ENCODE measurements around the gene KCNJ13. TPM values are rescaled to one million over a fixed set of nuclear protein-coding genes. Genes with fewer than 3 reads are reported as not detected.
"Not testable (repeated sequence)": the region's sequence is repeated elsewhere in the genome, so short reads cannot be mapped to it uniquely, and the experiment has no call there.

Gene KCNJ13
- total and polyA plus RNA-seq, 4 donors: 0.08 to 0.79 TPM; not detected in 2

DNA sequence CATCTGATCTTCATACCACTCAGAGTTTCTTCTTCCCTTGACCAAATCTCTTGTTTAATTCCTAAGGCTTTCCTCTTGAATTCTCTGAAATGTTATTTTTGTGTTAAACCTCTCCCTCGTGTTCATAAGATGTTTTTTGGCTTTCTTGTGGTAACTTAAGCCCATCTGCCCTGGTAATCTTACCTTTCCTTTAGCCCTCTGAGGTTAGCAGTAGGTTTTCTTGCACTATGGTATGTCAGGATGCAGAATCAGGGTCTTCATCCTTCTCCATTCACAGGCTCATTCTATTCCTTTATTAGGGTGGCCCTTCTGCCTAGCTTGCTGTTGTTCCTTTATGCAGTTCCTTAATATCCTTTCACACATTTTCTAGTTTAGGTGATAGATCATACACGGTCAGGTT lies 55.1 kb downstream of the KCNJ13 start:
- Histone ChIP-seq H3K9ac (ENCODE audit: low read depth in 1 of 2, low read length in 2 of 2) (no peak overlapping the region), H3K27ac (ENCODE audit: low read depth in 1 of 2, low read length in 2 of 2) (no peak overlapping the region), H3K27me3 (ENCODE audit: control insufficient read depth in 4 of 4, insufficient read depth in 4 of 4, low read length in 3 of 4) (no peaks in the 10 kb centered on the region), H3K4me1 (ENCODE audit: control insufficient read depth in 4 of 4, insufficient read depth in 4 of 4, low read length in 3 of 4) (peaks cover 0 to 1% (median 0%) of the 10 kb centered on the region in 4 donors), H3K36me3 (ENCODE audit: control insufficient read depth in 4 of 4, insufficient read depth in 3 of 4, low read depth in 1 of 4, low read length in 3 of 4) (peaks cover 5 to 22% (median 16%) of the 10 kb centered on the region in 4 donors), H3K9me3 (ENCODE audit: control insufficient read depth in 4 of 4, low read length in 3 of 4) (no peaks in the 10 kb centered on the region), H3K4me3 (ENCODE audit: low read depth in 1 of 3, low read length in 3 of 3) (no peak overlapping the region)
- TF ChIP-seq, protein P1, sequence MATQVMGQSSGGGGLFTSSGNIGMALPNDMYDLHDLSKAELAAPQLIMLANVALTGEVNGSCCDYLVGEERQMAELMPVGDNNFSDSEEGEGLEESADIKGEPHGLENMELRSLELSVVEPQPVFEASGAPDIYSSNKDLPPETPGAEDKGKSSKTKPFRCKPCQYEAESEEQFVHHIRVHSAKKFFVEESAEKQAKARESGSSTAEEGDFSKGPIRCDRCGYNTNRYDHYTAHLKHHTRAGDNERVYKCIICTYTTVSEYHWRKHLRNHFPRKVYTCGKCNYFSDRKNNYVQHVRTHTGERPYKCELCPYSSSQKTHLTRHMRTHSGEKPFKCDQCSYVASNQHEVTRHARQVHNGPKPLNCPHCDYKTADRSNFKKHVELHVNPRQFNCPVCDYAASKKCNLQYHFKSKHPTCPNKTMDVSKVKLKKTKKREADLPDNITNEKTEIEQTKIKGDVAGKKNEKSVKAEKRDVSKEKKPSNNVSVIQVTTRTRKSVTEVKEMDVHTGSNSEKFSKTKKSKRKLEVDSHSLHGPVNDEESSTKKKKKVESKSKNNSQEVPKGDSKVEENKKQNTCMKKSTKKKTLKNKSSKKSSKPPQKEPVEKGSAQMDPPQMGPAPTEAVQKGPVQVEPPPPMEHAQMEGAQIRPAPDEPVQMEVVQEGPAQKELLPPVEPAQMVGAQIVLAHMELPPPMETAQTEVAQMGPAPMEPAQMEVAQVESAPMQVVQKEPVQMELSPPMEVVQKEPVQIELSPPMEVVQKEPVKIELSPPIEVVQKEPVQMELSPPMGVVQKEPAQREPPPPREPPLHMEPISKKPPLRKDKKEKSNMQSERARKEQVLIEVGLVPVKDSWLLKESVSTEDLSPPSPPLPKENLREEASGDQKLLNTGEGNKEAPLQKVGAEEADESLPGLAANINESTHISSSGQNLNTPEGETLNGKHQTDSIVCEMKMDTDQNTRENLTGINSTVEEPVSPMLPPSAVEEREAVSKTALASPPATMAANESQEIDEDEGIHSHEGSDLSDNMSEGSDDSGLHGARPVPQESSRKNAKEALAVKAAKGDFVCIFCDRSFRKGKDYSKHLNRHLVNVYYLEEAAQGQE (IDR thresholded peaks at IDR 0.05): no peak
- TF ChIP-seq, protein P2, sequence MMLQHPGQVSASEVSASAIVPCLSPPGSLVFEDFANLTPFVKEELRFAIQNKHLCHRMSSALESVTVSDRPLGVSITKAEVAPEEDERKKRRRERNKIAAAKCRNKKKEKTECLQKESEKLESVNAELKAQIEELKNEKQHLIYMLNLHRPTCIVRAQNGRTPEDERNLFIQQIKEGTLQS (IDR thresholded peaks at IDR 0.05): no peak
- no peak for TF ChIP-seq GABPA (IDR thresholded peaks at IDR 0.05 in 1 of 2, conservative IDR thresholded peaks at IDR 0.05 in 1 of 2)
- TF ChIP-seq FOXA2 (IDR thresholded peaks at IDR 0.05): no peak
- no peak for TF ChIP-seq FOXA1 (IDR thresholded peaks at IDR 0.05)
- TF ChIP-seq SP1 (IDR thresholded peaks at IDR 0.05): no peak
- no peak for TF ChIP-seq HNF4G (IDR thresholded peaks at IDR 0.05)
- no peak for TF ChIP-seq RXRA (IDR thresholded peaks at IDR 0.05)
- TF ChIP-seq JUND (IDR thresholded peaks at IDR 0.05): no peak
- TF ChIP-seq HNF4A (conservative IDR thresholded peaks at IDR 0.05): no peak
- no peak for TF ChIP-seq NR2F2 (IDR thresholded peaks at IDR 0.05)
- no peak for TF ChIP-seq YY1 (IDR thresholded peaks at IDR 0.05)
- TF ChIP-seq, protein P3, sequence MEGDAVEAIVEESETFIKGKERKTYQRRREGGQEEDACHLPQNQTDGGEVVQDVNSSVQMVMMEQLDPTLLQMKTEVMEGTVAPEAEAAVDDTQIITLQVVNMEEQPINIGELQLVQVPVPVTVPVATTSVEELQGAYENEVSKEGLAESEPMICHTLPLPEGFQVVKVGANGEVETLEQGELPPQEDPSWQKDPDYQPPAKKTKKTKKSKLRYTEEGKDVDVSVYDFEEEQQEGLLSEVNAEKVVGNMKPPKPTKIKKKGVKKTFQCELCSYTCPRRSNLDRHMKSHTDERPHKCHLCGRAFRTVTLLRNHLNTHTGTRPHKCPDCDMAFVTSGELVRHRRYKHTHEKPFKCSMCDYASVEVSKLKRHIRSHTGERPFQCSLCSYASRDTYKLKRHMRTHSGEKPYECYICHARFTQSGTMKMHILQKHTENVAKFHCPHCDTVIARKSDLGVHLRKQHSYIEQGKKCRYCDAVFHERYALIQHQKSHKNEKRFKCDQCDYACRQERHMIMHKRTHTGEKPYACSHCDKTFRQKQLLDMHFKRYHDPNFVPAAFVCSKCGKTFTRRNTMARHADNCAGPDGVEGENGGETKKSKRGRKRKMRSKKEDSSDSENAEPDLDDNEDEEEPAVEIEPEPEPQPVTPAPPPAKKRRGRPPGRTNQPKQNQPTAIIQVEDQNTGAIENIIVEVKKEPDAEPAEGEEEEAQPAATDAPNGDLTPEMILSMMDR (IDR thresholded peaks at IDR 0.05; ENCODE audit: low read depth, low read length, missing input control): no peak
- no peak for TF ChIP-seq EGR1 (IDR thresholded peaks at IDR 0.05; ENCODE audit: low read depth in 2 of 2)
- TF ChIP-seq, protein P4, sequence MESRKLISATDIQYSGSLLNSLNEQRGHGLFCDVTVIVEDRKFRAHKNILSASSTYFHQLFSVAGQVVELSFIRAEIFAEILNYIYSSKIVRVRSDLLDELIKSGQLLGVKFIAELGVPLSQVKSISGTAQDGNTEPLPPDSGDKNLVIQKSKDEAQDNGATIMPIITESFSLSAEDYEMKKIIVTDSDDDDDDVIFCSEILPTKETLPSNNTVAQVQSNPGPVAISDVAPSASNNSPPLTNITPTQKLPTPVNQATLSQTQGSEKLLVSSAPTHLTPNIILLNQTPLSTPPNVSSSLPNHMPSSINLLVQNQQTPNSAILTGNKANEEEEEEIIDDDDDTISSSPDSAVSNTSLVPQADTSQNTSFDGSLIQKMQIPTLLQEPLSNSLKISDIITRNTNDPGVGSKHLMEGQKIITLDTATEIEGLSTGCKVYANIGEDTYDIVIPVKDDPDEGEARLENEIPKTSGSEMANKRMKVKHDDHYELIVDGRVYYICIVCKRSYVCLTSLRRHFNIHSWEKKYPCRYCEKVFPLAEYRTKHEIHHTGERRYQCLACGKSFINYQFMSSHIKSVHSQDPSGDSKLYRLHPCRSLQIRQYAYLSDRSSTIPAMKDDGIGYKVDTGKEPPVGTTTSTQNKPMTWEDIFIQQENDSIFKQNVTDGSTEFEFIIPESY (IDR thresholded peaks at IDR 0.05): no peak
- TF ChIP-seq RAD21 (IDR thresholded peaks at IDR 0.05): no peak
- no peak for TF ChIP-seq TAF1 (conservative IDR thresholded peaks at IDR 0.05)
- 90% methylated on average over 2 of the region's 2 CpGs for WGBS
- DNase-seq (ENCODE audit: low spot score): no peak

DNA sequence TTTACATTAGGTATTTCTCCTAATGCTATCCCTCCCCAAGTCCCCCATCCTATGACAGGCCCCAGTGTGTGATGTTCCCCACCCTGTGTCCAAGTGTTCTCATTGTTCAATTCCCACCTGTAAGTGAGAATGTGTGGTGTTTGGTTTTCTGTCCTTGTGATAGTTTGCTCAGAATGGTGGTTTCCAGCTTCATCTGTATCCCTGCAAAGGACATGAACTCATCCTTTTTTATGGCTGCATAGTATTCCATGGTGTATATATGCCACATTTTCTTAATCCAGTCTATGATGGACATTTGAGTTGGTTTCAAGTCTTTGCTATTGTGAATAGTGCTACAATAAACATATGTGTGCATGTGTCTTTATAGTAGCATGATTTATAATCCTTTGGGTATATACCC lies 56.3 kb downstream of the KCNJ13 start:
- not testable (repeated sequence) for H3K4me3 ChIP-seq (ENCODE audit: low read depth in 1 of 3, low read length in 3 of 3); DNase-seq (ENCODE audit: low spot score); H3K27ac ChIP-seq (ENCODE audit: low read depth in 1 of 2, low read length in 2 of 2); H3K9ac ChIP-seq (ENCODE audit: low read depth in 1 of 2, low read length in 2 of 2); H3K9me3 ChIP-seq (ENCODE audit: control insufficient read depth in 4 of 4, low read length in 3 of 4); H3K27me3 ChIP-seq (ENCODE audit: control insufficient read depth in 4 of 4, insufficient read depth in 4 of 4, low read length in 3 of 4); H3K4me1 ChIP-seq (ENCODE audit: control insufficient read depth in 4 of 4, insufficient read depth in 4 of 4, low read length in 3 of 4)
- peaks cover 3 to 16% (median 10%) of the 10 kb centered on the region in 4 donors for H3K36me3 ChIP-seq (ENCODE audit: control insufficient read depth in 4 of 4, insufficient read depth in 3 of 4, low read depth in 1 of 4, low read length in 3 of 4)

Small RNA genes lying within 50 kb of the gene (small RNA-seq; reads per million reads assigned to genes)
- not detected for gene RNU6-107P

Other genes starting within 250 kb of the KCNJ13 start
- gene CHRNG, start 236.9 kb downstream of the KCNJ13 start, total RNA-seq: not detected
- gene CHRNG, start 236.9 kb downstream of the KCNJ13 start, polyA plus RNA-seq: not detected
- 1 to 10 TPM; 1.8 to 3.0 TPM for gene TIGD1, start 226.0 kb downstream of the KCNJ13 start, total RNA-seq
- gene TIGD1, start 226.0 kb downstream of the KCNJ13 start, polyA plus RNA-seq: 1 to 10 TPM in 1 of 2 donors, under 1 TPM in 1; 0.50 to 1.6 TPM
- 10 to 100 TPM; 30.0 to 46.9 TPM for gene EIF4E2, start 225.9 kb downstream of the KCNJ13 start, total RNA-seq
- gene EIF4E2, start 225.9 kb downstream of the KCNJ13 start, polyA plus RNA-seq: 10 to 100 TPM; 44.6 to 46.3 TPM
- gene EFHD1, start 143.0 kb downstream of the KCNJ13 start, total RNA-seq: 10 to 100 TPM in 1 of 2 donors, 1 to 10 TPM in 1; 3.3 to 13.9 TPM
- 10 to 100 TPM in 1 of 2 donors, 1 to 10 TPM in 1; 6.7 to 28.5 TPM for gene EFHD1, start 143.0 kb downstream of the KCNJ13 start, polyA plus RNA-seq
- gene GIGYF2, start 79.2 kb downstream of the KCNJ13 start, total RNA-seq: 10 to 100 TPM; 35.3 to 50.5 TPM
- 10 to 100 TPM; 10.6 to 18.2 TPM for gene GIGYF2, start 79.2 kb downstream of the KCNJ13 start, polyA plus RNA-seq
- 10 to 100 TPM in 1 of 2 donors, 1 to 10 TPM in 1; 2.7 to 12.3 TPM for gene SNORC, start 93.7 kb upstream of the KCNJ13 start, total RNA-seq
- 10 to 100 TPM in 1 of 2 donors, 1 to 10 TPM in 1; 2.4 to 10.5 TPM for gene SNORC, start 93.7 kb upstream of the KCNJ13 start, polyA plus RNA-seq
- 10 to 100 TPM; 10.6 to 22.6 TPM for gene NGEF, start 236.7 kb upstream of the KCNJ13 start, total RNA-seq
- 10 to 100 TPM; 10.7 to 10.9 TPM for gene NGEF, start 236.7 kb upstream of the KCNJ13 start, polyA plus RNA-seq